Measurements from ENCODE around the gene OR9I1. TPM values are rescaled to one million over a fixed set of nuclear protein-coding genes. Genes with fewer than 3 reads are reported as not detected.

OR9I1 gene, protein sequence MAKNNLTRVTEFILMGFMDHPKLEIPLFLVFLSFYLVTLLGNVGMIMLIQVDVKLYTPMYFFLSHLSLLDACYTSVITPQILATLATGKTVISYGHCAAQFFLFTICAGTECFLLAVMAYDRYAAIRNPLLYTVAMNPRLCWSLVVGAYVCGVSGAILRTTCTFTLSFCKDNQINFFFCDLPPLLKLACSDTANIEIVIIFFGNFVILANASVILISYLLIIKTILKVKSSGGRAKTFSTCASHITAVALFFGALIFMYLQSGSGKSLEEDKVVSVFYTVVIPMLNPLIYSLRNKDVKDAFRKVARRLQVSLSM
- total RNA-seq: not detected
- long read RNA-seq: 0 reads

DNA sequence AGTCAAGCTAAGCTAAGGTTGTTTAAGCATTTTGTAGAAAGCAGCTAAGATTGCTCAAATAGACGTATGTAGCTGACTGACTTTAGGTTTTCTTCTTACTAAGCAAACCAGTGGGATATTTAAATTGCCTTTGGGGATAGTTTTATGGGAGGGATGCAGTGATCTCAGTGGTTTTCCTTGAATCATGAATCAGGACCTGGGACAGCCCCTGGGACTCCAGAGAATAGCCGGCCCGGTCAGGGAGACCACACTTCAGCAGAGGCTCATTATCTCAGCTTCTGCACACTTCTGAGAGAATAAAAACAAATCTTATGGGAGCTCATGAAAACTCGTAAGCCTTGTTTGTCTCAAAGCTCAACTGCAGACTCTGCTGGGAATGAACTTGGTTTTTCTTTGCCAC lies at the start of gene OR9I1:
TSS of gene OR9I1 (minus strand) at position 62 of the 400 bp plus-strand sequence. CDS start 6,086 bp downstream, outside the sequence.
- no peak for DNase-seq (ENCODE audit: low spot score)

DNA sequence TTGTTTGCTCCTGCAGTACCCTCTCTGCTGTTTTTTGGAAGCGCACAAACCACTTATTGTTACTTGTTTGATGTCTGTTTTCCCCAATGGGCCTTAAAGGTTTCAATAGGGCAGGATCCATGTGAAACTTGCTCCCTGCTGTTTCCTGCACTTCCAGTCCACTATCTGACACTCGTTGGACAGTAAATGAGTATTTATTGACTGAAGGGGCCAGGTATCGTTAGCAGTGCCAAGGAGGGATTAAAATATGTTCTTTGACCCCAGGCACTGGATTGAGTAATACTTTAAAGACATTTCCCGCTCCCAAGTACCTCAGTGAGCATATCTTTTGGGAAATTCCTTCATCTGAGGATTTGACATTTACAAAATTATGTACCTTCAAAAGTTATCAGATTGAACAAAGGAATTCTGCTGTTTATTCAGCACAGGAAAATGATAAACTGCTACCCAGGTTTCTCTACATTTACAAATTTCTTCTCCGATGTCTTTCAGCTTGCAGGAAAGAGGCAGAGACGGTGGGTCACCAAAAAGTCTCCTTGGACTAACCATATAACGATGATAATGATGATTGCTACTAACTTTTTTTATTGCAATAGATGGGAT lies 40.3 kb upstream of the OR9I1 start:
- no peak for DNase-seq (ENCODE audit: low spot score)

DNA sequence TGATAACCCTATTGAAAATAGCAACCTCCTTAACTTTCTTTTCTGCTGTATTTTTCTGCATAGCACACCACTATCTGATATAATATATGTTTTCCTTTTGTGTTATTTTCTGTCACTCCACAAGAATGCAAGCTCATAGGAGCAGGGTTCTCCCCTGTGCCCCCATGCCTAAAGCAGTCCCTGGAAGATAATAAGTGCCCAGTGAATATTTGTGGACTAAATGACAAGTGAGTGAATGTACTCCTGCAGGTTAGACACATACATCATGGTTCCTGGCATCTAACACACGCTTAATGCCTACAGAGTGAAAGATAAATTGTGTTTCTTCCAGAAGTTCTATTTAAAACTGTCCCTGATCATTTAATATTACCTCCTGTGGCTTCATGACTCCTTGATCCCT lies 39.7 kb upstream of the OR9I1 start:
- no peak for DNase-seq (ENCODE audit: low spot score)

DNA sequence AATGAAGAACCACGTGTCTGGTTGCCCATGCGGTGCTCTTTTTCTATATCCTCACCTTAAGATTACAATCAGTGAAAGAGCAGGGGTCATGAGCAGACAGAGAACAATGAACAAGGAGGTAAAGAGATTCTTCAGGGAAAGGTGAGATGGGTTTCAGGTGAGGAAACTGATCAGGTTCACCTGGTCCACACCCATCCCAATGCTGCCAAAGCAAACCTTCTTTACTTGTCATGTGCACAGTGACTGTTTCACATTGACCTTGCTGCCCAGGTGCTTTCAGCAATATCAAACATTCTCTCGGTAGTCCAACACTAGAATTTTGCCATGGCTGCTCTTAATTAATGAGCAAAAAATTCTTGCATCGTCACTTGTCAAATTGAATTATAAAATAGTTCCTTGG lies 39.1 kb upstream of the OR9I1 start:
- DNase-seq (ENCODE audit: low spot score): no peak

DNA sequence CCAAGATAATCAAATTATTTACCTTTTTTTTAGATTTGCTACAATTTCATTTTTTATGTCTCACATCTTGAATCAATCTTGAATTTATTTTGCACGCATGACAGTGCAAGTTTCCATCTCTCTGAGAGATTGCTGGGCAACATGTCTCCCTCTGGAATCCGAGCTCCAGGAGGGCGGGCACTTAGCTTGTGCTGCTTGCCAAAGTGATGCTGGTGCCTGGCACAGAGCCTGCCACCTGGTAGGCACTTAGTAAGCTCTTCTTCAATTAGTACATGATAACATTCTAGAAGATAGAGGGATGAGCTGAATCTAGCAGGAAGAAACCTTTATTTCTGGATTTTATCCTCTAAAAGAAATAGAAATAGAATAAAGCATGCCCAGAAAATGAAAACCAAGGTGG lies 27.5 kb upstream of the OR9I1 start:
- no peak for DNase-seq (ENCODE audit: low spot score)

DNA sequence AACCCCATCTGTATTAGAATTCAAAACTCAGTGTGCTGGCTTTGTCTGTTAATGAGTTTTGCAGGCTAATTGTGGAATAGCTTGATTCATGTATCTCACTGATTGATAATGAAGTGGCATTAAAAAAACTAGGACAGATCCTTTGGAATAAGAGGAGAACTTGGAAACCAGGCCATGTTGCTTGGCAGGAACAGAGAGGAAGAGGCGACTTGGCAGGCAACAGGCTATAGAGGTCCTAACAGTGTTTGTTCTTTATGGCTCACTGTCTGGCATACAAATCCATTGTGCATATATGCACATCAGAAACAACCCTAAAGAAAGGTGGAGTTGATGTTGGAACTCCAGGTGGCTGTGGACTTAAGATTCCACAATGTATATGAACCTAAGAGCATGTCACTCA lies 17.4 kb upstream of the OR9I1 start:
- no peak for DNase-seq (ENCODE audit: low spot score)

DNA sequence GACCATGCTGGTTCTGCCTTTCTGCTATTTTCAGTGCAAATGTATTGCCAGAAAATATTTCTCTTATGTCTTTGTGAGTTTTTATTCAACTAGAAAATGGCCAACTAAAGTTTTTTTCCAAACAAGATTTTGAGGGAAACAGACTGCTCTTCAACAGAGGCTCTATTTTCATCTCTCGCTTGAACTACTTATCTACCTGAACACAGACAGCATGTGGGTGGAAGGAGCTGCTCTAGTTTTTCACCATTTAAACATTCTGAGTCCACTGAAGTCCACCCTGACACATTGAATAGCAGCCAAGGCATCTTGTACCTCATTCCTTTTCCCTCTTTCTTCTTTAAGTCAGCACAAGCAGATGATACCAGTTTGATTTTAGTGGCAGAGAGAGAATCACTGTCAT lies 9.8 kb upstream of the OR9I1 start:
- no peak for DNase-seq (ENCODE audit: low spot score)

DNA sequence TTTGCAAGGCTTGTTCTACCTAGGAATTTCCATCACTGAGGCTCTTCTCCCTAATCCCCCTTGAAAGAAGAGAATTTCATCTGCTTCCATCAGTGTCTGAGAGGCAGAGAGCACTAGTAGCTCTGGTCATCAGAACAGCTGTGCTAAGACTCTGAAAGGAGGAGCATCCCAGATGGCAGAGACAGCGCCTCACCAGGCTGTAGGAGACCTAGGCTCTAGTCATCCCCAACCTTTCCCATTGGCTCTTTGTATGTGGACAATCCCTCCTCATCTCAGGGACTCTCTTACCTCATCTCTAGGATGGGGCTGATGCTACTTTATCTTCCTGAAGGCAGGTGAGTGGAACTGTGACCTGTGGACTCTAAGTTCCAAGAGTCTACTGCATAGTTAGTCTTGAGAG lies 8.8 kb upstream of the OR9I1 start:
- no peak for DNase-seq (ENCODE audit: low spot score)

DNA sequence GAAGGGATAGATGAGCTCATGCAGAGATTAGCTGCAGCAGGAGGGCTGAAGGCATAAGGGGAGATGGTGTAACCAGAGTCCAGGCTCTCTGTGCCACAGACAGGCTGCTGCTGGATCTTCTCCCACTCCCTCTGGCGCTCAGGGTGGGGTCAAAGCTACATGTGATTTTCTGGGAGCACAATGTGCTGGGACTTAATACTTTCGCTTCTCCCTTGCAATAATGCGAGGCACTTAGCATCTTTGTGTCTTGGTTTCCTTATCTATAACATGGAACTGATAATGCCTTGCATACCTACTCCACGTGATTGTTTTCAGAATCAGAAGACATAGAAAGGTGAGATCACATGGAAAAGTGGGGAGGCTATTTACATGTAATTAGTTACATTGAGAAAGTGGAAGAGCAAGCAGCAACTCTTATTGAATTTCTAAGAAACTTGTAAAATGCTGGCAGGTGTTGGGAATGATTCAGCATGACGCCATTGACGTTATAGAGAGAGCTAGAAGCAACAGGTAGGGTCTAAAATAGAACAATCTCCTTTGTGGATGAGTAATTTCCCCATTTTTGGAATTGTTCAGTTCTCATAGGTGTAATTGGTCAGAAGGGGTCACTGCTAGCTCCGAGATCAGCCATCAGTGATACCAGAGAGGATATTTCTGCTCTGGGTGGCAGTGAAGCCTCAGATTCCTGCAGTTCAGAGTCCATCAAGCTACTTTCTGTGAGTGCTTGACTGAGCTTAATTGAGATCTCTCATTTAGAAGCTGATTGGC lies 8.2 kb upstream of the OR9I1 start:
- no peak for DNase-seq (ENCODE audit: low spot score)

DNA sequence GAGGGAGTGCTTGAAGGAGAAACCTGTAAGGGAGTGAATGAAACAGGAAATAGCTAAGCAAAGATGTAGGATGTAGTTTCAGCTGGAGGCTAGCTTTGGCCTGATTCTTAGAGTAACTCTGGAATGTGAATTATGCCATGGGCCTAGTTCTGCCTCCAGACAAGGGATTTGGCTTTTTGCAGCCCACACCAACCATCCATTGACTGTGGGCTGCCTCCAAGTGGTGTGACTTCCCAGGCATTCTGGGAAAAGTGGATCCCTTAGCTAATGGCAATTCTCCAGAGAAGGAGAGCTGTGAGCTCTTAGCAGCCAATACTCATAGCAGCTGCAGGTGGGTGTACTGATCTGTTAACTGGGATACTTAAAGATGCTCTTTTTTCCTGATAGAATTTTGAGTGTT lies 2.0 kb upstream of the OR9I1 start:
- DNase-seq (ENCODE audit: low spot score): no peak

DNA sequence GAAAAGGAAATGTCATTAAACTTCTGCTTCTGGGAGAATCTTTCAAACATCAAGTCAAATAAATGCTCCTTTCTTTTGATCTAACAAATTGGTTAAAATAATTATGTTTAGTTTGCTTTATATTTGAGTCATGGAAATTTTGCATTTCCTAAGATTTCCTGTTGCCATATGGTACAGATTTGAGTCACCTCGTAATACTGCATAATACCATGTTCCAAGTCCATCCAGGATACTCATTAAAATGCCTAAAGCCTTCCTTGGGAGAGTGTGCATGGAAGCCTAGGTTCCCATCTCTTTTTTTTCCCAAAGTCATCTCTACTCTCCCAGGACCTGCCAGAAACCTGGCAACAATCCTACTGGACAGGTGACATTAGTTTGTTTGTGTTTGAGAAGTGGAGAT lies 4.2 kb downstream of the OR9I1 start:
- no peak for DNase-seq (ENCODE audit: low spot score)

DNA sequence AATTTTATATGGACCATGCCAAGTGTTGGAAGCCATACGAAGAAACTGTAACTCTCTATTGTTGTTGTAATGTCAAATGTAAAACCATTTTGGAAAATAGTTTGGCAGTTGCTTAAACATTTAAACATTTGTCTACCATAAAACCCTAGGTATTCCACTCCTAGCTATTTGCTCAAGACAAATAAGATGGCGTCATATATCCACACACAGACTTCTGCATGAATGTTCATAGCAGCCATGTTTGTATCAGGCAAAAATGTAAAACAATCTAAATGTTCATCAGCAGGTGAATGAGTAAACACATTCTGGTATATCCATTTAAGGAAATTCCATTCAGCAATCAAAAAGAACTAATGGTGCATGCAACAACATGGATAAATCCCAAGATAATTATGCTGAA lies 27.9 kb downstream of the OR9I1 start:
- DNase-seq (ENCODE audit: low spot score): no peak

DNA sequence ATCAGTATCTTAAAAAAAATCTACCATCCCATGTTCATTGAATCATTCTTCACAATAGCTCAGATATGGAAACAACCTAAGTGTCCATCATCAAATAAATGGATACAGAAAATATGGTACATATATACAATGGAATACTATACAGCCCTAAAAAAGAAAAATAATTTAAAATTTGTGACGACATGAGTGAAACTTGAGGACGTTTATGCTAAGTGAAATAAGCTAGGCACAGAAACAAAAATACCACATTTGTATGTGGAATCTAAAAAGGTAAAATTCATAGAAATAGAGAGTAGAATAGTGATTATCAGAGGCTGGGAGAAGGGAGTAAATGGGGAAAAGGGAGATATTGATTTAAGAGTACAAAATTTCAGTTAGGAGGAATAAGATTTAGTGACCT lies 38.8 kb downstream of the OR9I1 start:
- no peak for DNase-seq (ENCODE audit: low spot score)

DNA sequence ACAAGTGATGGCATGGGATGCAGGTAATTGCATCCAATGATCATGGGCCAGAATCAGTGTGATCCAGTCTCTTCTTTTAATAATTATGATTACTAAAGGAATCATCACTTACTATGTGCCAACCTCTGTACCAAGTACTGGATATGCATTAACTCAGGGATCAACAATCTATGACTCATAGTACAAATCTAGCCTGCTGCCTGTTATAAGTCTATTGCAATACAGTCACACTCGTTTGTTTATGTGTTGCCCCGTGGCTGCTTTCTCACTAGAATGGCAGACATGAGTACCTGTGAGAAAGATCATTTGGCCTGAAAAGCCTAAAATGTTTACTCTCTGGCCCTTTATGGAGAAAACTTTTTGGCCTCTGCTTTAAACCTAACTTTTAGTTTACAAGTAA lies 49.5 kb downstream of the OR9I1 start:
- DNase-seq (ENCODE audit: low spot score): no peak

DNA sequence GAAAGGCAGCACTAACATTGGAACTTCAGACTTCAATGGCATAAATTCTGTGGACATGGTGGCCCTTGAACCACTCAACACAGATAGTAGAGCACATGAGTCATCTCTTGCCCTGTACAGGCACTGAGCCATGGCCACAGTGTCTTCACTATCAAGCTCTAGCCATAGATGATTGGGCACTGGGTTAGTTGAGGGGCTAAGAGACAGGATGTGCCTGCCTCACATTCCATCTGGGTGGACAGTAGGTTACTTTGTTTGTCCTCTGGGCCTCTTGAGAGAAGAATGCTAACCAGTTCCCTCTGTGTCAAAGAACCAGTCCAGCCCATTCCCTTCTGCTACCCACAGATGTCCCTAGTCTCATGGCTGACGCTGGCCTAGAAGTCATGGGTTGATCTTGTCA lies 54.7 kb downstream of the OR9I1 start:
- no peak for DNase-seq (ENCODE audit: low spot score)

DNA sequence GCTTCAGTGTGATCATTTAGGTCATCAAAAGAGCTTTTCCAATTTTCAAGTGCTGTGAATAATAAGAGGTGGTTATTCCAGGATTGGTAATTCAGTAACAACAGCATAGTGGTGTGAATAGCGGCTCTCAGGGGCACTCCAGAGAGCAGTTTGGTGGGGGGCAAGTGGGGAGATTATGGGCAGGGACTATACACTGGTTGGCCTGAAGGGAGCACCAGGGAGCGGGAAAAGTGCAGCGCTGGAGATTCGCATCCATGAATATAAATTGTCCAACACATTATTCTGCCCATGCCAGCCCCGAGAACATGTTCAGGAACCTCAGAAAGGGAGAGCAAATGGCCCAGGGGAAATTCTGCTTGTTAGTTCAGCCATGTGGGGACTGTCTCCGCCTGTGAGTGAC lies 56.7 kb downstream of the OR9I1 start:
- no peak for DNase-seq (ENCODE audit: low spot score)

DNA sequence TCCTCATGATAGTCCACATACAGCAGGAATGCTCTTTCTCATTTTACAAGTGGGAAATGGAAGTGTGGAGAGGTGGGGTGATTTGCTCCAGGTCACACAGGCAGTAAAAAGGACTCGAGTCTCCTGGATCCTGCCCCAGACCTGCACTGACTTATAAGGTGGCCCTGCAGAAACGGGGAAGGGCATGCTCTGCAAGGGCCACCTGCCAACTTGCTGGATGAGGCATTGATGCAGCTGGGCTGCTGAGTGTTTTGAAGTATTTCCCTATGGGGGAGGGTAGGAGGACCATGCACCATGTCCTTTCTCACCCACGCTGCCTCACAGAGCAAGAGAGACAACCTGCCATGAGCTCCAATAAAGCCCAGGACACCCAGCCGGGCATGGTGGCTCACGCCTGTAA lies 57.6 kb downstream of the OR9I1 start:
- no peak for DNase-seq (ENCODE audit: low spot score)

Other genes with a start within 250 kb of the OR9I1 start
- not detected for gene OR9Q1, start 101.6 kb downstream of the OR9I1 start, total RNA-seq
- gene OR6Q1, start 94.6 kb downstream of the OR9I1 start, total RNA-seq: not detected
- not detected for gene OR9Q2, start 63.5 kb upstream of the OR9I1 start, total RNA-seq
- gene OR1S2, start 78.6 kb upstream of the OR9I1 start, total RNA-seq: not detected
- not detected for gene OR1S1, start 87.2 kb upstream of the OR9I1 start, total RNA-seq
- gene OR10Q1, start 103.4 kb upstream of the OR9I1 start, total RNA-seq: not detected
- gene OR10W1, start 142.7 kb upstream of the OR9I1 start, total RNA-seq: not detected
- not detected for gene OR5B17, start 233.5 kb upstream of the OR9I1 start, total RNA-seq